Stimulated activated CD8-positive, alpha-beta memory T cell treated with anti-CD3 and anti-CD28 coated beads, Interleukin-12 subunit alpha, Interleukin-12 subunit beta, amount 100 ng/mL, for 24 hours (primary cell): ENCODE results near the gene CCDC154.
"Not testable (repeated sequence)": the region's sequence is repeated elsewhere in the genome, so short reads cannot be mapped to it uniquely, and the experiment has no call there.

ENCODE experiments used
- DNase-seq: peaks from one replicate; pipeline ENCODE4 v3.0.0-alpha.2; 2020; ENCODE audit errors: extremely low read depth

The CCDC154 gene

DNA sequence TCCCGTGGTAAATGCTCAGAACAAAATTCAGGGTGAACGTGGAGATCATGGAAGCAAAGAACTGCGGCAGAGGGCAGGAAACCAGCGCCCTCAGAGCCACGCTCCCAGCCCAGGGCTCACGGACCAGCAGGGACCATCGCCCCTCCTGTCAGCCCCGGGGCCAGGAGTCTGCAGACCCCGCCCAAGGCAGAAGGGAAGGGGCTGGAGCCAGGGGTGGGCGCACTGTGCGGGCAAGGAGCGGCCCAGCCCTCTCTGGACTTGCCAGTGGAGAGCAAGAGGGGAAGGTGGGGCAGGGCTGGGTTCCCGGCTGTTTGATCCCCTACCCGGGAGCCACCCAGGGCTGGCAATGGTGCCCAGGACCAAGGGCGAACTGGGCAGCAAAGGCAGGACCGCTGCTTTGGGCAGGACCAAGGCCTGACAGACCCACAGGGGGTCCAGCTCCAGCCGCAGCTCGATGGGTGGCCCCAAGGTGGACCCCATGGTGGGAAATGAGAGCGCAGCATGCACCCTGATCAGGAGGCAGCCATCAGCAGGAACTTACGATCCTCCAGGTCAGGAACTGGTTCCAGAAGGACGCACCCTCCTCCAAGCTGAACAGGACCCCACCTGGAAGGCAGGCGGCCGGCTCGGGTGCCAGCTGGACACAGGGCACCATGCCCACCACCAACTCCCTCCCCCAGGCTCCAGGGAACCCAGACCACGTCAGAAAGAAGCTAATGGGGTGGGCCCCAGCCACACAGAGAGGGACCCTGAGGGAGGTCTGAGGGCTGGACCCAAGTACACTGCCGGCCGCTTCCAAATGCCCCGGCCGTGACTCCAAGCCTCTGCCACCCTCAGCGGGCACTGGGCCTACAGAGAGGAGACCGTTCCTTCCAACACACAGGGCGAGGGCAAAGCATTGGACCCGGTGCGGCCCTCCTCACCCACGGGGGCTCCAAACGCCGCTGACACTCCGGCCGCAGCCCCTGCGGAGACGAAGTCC lies 11.1 kb upstream of the CCDC154 start:
- no peak for DNase-seq

DNA sequence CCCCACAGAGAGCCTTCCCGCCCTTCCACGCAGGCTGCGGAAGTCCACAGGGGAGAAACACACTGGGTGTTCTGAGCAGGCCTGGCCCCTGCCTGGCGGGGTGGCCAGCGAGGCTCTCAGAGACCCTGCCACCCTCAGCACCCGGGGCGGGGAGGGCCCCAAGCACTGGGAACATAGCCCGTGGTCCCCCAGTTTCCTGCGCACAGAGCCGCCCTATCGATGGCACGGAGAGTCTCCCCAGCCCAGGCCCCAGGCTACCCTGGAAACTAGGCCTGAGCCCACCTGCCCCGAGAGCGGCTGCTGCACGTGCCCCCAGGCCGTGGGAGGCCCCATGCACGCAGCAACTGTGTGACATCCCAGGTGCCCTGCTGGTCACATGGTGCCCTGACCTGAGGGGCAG lies 10.2 kb upstream of the CCDC154 start:
- DNase-seq, result no peak

DNA sequence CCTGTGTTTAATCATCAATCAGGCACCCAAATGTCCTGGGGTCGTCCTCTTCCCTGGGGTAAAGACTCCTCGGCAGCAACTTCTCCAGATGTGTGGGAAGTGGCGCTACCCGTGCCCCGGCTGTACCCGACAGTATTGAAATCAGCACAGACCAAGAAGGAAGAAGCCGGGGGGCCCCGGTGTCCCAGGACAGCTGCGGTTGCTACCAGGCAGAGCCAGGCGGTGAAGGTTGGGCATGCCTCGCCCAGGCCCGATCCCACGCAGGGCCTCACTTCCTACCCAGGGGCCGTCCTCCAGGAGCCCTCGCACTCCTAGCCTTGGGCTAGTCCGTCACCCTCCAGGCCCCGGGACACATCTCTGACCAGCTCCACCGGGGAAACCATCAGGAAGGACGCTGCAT lies 9.0 kb upstream of the CCDC154 start:
- no peak for DNase-seq

DNA sequence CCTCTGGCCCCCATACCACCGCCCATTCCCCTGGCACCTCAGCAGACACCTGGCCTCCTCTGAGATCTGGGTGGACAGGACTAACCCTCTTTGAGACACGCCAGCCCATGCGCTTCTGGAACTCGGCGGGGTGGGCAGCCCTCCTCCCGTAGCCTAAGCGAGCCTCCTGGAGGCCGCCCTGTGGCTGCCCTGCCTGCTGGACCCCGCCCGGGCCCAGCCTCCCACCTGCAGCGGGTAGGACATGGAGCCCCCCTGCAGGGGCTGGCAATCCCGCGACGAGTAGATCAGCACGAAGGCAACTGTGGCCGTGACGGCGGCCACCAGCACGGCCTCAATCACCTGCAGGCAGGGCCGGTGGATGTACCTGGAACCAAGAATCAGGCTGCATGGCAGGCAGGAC lies 8.2 kb upstream of the CCDC154 start:
- no peak for DNase-seq

DNA sequence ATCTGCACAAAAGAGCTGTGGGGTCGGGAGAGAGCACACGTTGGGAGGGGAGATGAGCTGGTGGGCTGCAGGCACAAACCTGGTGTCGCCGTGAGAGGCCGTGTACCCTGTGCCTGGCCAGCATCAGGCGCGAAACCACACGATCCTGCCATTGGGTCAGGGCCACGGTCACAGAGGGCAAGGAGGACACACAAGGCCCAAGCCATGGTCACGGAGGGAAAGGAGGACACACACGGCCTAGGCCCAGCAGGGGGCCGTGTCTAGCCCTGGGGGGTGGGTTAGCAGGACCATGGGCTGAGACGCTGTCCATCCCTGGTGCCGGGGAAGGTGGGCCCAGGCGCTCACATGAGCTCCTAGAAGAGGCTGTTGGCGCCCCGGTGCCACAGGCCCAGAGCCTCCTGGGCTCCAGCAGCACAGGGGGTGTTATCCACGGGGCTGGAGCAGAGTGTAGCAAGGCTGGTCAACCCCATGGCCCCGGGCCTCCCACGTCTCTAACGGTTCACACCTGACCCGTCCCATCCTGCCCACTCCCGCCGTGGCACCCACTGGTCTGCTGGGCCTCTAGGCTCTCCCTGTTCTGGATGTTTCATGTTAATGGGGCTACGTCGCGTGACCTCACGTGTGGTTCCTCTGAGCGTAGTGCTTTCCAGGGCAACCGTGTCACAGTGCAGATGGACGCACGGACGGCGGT lies 7.5 kb upstream of the CCDC154 start:
- no peak for DNase-seq

DNA sequence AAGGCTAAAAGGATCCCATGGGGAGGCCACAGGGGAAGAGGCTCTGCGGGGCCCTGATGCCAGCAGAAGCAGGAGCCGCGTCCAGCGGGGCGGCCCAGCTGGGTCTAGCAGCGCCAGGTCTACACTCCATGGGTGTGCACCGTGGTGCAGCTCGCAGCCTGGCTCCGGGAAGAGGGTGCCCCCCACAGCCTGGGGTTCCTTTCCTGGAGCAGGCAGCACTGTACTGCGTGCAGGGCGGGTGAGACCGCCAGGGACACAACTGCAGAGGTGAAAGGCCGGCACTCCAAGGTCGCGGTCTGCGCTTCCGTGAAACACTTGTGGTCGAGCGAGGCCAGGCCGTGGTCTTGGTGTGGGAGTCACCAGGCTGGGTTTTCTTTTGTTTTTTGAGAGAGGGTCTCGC lies 6.5 kb upstream of the CCDC154 start:
- no peak for DNase-seq

DNA sequence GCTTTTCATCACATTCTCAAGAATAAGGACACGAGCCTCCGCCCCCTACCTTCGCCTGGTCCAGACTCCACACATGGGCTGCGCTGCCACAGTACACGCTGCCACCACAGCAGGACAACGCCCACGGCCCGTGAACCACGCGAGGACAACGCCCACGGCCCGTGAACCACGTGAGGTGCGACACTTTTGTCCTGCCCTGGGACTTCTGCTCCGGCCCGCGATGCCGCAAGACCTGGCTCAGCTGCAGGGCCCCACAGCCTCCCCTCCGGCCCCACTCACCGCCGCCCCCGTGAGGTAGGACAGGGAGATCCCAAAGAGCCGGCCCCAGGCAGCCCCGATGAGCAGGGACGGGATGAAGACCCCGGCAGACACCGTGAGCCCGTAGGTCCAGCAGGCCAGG lies 5.9 kb upstream of the CCDC154 start:
- DNase-seq, result no peak

DNA sequence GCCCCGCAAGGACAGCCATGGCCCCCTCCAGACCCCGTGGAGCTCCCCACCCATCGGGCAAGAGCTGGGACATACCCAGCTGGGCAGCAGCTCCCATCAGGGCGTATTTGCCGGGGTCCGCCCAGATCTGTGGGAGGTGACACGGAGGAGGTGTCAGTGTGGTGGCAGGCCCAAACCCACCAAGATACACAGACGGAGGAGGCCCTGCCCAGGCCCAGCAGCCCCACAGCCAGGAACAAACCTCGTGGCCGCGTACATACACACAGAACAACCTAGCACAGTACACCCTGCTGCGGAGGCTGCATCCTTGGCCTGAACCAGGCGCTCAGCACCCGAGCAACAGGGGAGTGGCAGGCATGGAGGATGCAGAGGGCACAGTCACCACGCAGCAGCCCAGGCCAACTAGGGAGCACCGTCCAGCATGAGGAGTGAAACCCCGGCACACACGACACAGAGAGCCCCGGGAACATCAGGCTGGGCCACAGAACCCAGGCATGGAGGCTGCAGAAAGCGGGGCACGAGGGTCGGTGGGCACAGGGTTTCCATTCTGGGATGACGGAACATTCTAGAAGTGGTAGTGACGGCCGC lies 4.9 kb upstream of the CCDC154 start:
- no peak for DNase-seq

DNA sequence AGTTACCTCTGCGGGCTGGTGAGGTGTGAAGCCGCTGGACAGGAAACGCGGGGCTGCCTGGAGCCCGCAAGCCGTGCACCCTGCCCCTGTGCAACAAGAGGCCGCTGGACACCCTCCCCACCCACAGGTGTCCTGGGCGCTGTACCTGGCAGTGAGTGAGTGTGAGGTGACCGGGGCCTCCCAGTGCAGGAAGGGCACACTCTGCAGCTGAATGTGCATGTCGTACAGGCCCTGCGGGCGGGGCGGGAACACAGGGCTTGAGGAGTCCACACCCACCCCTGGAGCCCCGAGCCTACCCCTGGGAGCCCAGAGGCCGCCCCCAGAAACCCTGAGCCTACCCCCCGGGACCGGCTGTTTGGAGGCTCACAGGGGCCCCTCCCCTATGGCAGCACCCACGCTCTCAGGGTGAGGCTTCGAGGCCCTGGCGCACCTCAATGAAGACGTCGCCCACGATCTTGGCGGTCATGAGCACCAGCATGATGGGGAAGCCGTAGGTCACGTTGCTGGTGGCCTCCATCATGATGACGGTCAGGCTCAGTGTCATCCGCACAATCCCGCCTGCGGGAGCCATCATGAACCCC lies 4.3 kb upstream of the CCDC154 start:
- no peak for DNase-seq

DNA sequence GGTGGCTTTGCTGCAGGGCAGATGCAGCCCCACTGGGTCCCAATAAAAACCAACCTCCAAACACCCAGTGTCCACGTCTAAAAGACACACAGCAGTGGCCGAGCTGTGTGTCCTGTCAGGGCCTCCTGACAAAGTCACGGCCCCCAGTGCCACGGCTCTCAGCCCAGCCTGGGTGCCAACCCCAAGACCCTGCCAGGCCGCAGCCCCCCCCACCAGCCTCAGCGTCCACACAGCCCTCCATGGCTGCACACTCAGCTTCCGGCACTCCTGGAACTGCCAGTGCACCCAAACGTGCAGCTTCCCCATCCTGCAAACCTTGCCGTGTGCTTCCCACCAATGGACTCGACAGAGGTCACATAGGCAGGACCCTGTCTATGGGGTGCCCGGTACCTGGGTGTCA lies 3.6 kb upstream of the CCDC154 start:
- no peak for DNase-seq

DNA sequence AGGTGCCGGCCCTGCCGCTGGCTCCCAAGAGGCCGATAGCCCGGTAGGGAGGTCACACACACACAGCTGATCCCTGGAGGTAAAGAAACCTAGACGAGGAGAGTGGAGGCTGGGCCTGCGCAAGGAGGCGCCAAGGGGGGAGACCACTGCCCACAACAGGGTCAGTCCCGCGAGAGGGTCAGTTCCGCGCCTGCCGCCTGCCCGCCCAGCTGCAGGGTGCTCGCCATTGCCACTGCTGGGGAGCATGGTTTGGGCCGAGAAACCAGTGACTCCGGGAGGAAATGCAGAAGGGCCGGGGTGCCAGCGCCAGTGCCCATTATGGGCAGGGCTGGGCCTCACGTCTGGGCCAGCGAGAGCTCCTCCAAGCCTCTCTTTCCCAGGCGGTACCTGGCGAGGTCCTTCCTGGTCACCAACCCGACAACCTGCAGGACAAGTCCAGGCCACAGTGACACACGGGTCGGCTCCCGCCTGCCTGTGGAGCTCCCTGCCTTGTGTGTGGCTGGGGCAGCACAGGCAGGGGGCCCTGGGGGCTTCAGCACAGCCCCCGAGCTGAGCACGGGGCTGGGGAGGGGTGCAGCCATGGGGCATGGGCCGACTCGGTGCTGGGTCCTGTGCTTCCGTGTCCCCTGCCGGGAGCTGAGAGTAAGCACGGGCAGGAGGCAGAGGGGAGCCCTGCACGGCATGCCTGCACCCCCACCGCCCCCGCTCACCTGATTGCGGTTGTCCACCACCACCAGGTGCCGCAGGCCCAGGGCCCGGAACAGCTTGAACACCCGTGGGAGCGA lies 2.1 kb upstream of the CCDC154 start:
- DNase-seq, result no peak

DNA sequence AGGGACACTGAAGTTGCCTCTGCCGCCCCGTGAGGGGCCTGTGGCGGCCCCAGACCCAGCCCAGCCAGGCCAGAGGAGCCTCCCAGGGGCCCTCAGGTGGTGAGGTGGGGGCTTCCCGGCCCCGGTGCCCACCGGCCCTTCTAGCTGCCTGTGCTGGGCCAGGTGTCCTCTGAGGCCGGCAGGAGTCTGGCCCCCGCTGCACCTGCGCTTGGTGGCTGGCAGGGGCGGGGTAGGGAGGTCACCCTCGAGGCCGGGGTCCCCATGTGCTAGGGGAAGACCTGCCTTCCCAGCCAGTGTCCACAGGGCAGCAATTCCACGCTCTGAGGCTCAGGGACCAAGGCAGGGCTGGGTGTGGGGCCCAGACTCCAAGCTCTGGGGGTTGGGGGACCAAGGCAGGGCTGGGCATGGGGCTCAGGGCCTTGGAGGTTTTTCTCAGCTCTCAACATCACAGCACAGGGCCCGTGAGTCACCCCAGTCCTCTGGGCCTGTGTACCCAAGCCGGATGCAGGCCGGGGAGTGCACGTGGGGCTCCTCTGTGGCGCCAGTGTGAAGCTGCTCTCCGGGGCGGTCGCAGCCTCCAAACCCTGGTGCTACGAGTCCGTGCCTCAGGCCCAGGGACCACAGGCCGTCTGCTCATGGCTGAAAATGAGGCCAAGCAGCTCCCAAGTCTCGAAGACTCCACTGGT lies 1.3 kb upstream of the CCDC154 start:
- DNase-seq, result no peak

DNA sequence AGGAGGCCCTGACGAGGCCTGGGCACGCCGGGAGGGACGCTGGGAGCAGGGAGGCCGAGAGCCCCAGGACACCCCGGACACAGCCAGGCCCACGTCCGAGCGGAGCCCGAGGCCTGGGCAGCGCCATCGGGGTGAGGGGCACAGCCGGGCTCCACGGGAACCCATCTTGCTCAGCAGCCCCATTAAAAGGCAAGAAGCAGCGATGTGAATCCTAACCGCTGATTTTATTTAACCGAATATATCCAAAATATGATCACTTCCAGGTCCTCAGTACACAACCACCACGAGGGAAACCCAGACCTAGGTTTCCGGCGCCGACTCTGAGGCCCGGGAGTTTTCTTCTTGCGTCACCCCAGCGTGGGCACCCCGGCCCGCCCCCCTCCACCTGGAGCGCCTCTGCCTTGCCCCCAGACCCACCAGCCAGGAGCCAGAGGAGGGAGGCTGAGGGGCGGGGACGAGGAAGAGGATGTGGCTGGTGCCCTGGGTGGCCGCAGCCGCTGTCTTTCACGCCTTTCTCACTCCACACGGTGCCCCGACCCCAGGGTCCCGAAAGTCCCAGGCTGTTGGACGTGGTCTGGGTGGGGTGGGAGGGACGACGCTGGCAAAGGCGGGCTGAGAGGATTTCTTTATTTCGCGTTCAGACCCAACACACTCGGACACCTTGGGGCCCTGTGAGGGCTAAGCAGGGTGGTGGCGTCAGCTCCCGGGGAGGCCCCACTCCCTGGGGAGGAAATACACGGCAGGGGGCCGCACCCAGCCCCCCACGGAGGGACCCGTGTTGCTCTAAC lies 568 bp upstream of the CCDC154 start:
- DNase-seq, result no peak

DNA sequence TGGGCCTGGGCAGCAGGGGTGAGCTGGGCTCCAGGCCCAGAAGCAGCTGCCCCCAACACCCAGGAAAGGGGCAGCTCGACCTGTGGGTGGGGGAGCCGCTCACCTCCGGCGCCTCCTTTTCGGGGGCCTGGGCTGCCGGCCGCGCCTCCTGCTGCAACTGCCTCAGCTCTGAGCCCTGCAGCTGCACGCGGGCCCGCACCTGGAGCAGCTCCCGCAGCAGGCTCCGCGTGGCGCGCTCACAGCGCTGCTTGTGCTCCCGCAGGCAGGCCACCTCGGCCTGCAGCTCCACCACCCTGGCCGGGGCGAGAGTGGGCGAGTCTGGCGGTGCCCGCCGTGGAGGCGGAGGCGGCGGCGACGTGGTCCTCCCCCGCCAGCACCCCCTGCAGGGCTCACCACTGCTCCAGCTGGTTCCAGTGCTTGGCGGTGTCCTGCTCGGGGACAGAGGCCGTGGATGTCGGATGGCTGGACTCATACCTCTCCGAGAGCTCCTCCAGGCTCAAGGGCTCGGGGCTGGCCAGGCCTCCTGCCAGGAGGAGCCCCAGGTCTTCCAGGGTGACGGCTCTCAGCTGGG lies 868 bp downstream of the CCDC154 start:
- DNase-seq, result no peak

DNA sequence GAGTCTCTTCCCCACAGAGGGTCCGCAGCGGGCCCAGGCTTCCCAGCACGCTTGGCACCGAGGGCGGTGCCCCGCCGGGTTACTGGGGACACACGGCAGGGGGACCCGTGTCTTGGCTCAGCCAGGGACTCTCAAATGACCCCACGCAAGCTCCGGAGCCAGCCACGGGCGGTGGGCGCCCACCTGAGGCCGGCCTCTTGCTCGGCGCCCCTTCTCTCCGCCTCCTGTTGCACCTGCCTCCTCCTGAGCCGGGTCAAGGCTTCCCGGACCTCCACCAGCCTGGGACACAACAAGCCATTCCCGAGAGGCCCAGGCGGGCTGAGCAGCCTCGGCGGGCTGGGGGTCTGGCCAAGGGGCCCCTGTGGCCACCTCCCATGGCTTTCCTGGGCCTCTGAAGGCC lies 1.7 kb downstream of the CCDC154 start:
- no peak for DNase-seq

DNA sequence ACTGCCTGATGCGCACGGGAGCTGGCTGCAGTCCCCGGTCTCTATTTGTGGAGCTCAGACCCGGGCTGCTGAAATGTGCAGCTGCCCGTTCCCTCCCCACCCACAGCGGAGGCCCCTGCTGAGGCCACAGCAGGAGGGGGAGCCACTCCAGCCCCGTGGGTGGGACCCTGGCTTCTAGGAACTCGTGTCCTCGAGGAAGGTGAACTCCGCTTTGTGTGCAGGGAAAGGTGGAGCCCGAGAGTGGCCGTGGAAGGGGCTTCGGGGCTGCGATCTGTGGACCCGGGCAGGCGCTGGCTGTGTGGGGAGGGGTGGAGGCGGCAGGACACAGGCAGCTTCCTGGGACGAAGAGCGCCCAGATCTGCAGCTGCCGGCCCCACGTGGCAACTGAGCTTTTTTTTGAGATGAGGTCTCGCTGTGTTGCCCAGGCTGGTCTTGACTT lies 2.9 kb downstream of the CCDC154 start:
- DNase-seq, result no peak

DNA sequence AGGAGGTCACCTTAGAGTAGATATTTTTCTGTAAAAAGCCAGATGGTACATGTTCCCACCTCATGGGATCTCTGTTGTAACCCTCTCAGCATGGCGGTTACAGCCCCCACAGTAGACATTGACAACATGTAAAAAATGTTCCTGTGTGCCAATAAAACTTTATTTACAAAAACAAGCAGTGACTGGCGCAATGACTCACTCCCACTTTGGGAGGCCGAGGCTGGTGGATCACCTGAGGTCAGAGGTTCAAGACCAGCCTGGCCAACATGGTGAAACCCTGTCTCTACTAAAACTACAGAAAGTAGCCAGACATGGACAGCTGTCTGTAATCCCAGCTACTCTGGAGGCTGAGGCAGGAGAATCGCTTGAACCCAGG lies 4.7 kb downstream of the CCDC154 start:
- DNase-seq, result not testable (repeated sequence)

DNA sequence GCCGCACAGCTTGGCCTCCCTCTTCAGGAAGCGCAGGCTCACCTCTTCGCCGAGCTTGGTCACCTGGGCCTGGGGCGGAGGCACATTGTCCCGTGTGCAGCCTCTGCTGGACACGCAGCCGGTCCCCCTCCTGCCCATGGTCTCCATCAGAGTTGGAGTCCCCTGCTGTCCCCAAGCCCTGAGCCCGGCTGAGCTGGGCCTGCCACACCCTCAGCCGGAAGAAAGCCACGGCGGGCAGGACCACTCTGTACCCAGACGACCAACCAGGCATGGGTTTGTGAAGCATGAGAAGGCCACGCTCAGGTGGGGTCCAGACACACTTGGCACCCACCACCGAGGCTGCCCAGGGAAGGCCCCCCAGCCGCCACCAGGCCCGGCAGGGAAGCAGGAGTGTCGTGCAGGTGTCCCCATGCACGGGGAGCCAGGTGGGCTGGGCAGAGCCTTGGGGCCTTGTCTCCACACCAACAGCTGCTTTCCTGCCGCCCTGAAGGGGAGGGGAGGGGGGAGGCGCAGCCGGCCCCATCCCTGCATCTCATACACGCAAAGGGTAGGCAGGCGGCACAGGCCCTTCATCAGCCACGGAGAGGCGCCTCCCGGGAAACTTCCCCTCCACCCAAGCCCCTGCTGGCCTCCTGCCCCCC lies 5.2 kb downstream of the CCDC154 start:
- DNase-seq, result no peak
